Caco-2 (cell line): ENCODE data around the gene BRSK1. TPM values are rescaled to one million over a fixed set of nuclear protein-coding genes. Genes with fewer than 3 reads are reported as not detected.

Experiments used
- BruUV-seq: library from RNA; stranded (reverse); fragments of 400-500 nt; replicated peaks from 2 replicates; lab custom pipeline; 2021; lab: Mats Ljungman, UMichigan
- CTCF ChIA-PET: fragments of 300-600 bp; sonication (Branson Sonifier 250); formaldehyde crosslinking; loops from one replicate; lab custom pipeline; 2022; ENCODE audit warnings: antibody characterized with exemption; lab: Charles Lee
- POLR2A ChIA-PET: fragments of 300-600 bp; sonication (Branson Sonifier 250); formaldehyde crosslinking; loops from one replicate; lab custom pipeline; 2022; ENCODE audit warnings: antibody characterized with exemption; lab: Charles Lee
- DNase-seq, 2 experiments: peaks; one replicate each; pipeline versions ENCODE4 v3.0.0 to v3.0.0-alpha.2; 2020 to 2022
- H3K27me3 ChIP-seq: replicated peaks from 2 replicates; pipeline ENCODE4 v1.6.0; 2011; ENCODE audit warnings: low read length; ENCODE audit not compliant: control insufficient read depth, insufficient read depth
- H3K36me3 ChIP-seq: 2 replicates; pipeline ENCODE4 v1.5.1; 2011; ENCODE audit warnings: low read length; ENCODE audit not compliant: control insufficient read depth, insufficient read depth
- H3K4me1 ChIP-seq: fragments of 250-450 bp; sonication (Bioruptor Pico); 2 replicates; pipeline ENCODE4 v1.5.1; 2020; ENCODE audit warnings: mild to moderate bottlenecking
- H3K4me3 ChIP-seq: 2 replicates; pipeline ENCODE4 v1.5.1; 2011; ENCODE audit warnings: low read depth, mild to moderate bottlenecking, control low read depth, low read length
- H3K9me3 ChIP-seq: fragments of 250-450 bp; sonication (Bioruptor Pico); 2 replicates; pipeline ENCODE4 v1.5.1; 2020; ENCODE audit warnings: mild to moderate bottlenecking, moderate library complexity
- H3K27ac Mint-ChIP-seq: one replicate; pipeline ENCODE4 v1.8.0; 2022; ENCODE audit warnings: mixed read lengths; ENCODE audit not compliant: unreplicated experiment
- H3K27me3 Mint-ChIP-seq: one replicate; pipeline ENCODE4 v1.8.0; 2022; ENCODE audit warnings: mixed read lengths; ENCODE audit not compliant: insufficient read depth, unreplicated experiment
- H3K36me3 Mint-ChIP-seq: one replicate; pipeline ENCODE4 v1.8.0; 2022; ENCODE audit warnings: mild to moderate bottlenecking, mixed read lengths; ENCODE audit not compliant: insufficient read depth, unreplicated experiment
- H3K4me1 Mint-ChIP-seq: one replicate; pipeline ENCODE4 v1.8.0; 2022; ENCODE audit warnings: low read depth, mixed read lengths; ENCODE audit not compliant: unreplicated experiment
- H3K4me3 Mint-ChIP-seq: one replicate; pipeline ENCODE4 v1.8.0; 2022; ENCODE audit warnings: mild to moderate bottlenecking, moderate library complexity, mixed read lengths; ENCODE audit not compliant: unreplicated experiment
- H3K9me3 Mint-ChIP-seq: one replicate; pipeline ENCODE4 v1.8.0; 2022; ENCODE audit warnings: mixed read lengths; ENCODE audit not compliant: unreplicated experiment
- CTCF ChIP-seq, 2 experiments: fragments of 200-600 bp in 1 of 2; IDR thresholded peaks; 1 replicate in 1 of 2; 2 replicates in 1 of 2; pipeline versions ENCODE4 v1.5.1 to v1.8.0; 2011 to 2022; ENCODE audit warnings: antibody characterized with exemption in 1 of 2, control low read depth in 1 of 2, inconsistent platforms in 1 of 2, low read depth in 1 of 2, low read length in 1 of 2, mild to moderate bottlenecking in 1 of 2, moderate library complexity in 1 of 2; ENCODE audit not compliant: insufficient read depth in 1 of 2, severe bottlenecking in 1 of 2, unreplicated experiment in 1 of 2
- intact Hi-C: fragments of 100-400 bp; cut with micrococcal nuclease; formaldehyde crosslinking; loops from one replicate; pipeline ENCODE4 v1.10.0; 2022; ENCODE audit not compliant: unreplicated experiment
- total RNA-seq: library from RNA; stranded (reverse); gene quantifications from 2 replicates; pipeline ENCODE4 v1.2.3, GENCODE V29; 2022

BRSK1 gene
- total RNA-seq, 1 experiment from 2014 or later, result 28.6 TPM

DNA sequence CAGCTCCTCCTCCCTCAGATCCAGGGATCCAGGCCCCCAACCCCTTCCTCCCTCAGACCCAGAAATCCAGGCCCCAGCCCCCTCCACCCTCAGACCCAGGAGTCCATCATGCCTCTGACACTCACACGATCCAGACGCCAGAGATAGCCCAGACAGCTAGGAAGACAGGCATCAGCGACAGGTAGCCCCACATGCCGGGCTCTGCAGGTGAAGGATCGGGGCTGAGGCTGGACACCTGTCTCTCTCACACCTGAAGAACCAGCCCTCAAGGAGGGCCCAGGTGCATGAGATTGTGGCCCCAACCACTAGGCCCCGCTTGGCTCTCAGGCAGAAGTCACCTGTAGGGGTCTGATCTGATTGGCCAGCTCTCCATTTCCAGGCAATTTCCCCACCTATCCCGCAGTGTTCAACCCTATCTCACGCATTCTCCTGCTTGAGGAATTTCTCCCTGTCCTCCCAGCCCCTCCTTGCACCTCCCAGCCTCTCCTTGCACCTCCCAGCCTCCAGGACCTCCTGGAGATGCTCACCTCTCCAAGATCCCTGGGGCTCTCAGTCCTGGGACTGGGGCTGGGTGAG lies 37.1 kb downstream of the BRSK1 start:
- peak overlapping the region; percentile 53 for H3K27ac Mint-ChIP-seq
- Histone ChIP-seq H3K36me3 (no peaks in the 10 kb centered on the region; the same call in 1 of the 2 replicates), H3K9me3 (no peaks in the 10 kb centered on the region), H3K4me3 (no peak overlapping the region), H3K27me3 (no peaks in the 10 kb centered on the region), H3K4me1 (peaks cover 25% of the 10 kb centered on the region)
- H3K9me3 Mint-ChIP-seq, result no peaks in the 10 kb centered on the region
- TF ChIP-seq CTCF (IDR thresholded peaks at IDR 0.05; ENCODE audit: insufficient read depth in 1 of 2, low read depth in 1 of 2, low read length in 1 of 2, severe bottlenecking in 1 of 2, unreplicated experiment in 1 of 2), result no peak
- POLR2A ChIA-PET, result interaction anchor here (2.2 kb wide), 1 partner anchor 18 kb away, joined by 15 read pairs; the partner anchor contains the start of gene KMT5C
- DNase-seq, result peak in 1 of 2 experiments; percentile 57
- H3K4me3 Mint-ChIP-seq, result peak overlapping the region; percentile 27
- peaks cover 6% of the 10 kb centered on the region for H3K36me3 Mint-ChIP-seq
- intact Hi-C loops, result no loop called here
- BruUV-seq, result no TSS peak
- H3K4me1 Mint-ChIP-seq, result peaks cover 23% of the 10 kb centered on the region
- H3K27me3 Mint-ChIP-seq, result no peaks in the 10 kb centered on the region
- CTCF ChIA-PET, result interaction anchor here (0.8 to 3.6 kb wide), 2 partner anchors 18 to 20 kb away, joined by 4 to 20 read pairs; partner anchors contain the start of gene KMT5C

DNA sequence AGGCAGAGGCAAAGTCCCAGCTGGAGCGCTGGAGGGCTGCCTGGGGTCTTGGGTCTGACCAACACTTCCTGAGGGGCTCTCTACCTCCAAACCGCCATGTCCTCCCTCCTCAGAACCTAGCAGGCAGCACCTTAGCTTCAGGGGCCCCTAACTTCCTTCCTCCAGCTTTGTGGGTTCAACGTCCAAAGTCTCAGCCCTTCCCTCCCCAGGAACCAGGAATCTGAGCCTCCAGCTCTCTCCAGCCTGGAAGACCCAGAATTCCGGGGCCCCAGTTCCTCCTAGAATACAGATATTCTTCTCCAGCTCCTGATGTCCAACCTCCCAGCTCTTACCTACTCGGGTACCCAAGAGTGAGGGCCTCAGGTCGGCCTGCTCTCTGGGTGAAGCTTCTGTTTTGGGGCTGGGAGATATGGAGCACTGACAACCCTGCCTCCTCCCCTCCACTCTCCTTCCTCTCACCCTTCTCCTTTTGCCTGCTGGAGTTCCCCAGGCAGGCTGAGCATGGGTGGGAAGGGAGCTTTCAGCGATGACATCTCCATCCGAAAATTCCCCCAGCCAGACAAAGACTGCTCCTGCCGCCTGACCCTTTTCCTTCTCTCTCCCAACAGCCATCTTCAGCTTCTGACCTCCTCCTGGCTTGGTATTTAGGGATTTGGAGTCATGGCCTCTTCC lies 37.8 kb downstream of the BRSK1 start:
- no TSS peak for BruUV-seq
- H3K27me3 ChIP-seq, result no peaks in the 10 kb centered on the region
- CTCF ChIA-PET, result interaction anchor here (0.8 to 3.6 kb wide), 2 partner anchors 18 to 20 kb away, joined by 4 to 20 read pairs; partner anchors contain the start of gene KMT5C
- Mint-ChIP-seq H3K4me3 (peak overlapping the region; percentile 27), H3K4me1 (peaks cover 23% of the 10 kb centered on the region), H3K36me3 (peaks cover 11% of the 10 kb centered on the region), H3K9me3 (no peaks in the 10 kb centered on the region), H3K27me3 (no peaks in the 10 kb centered on the region), H3K27ac (peak overlapping the region; percentile 53)
- no peak for DNase-seq
- no peaks in the 10 kb centered on the region; the same call in 1 of the 2 replicates for H3K36me3 ChIP-seq
- H3K9me3 ChIP-seq, result no peaks in the 10 kb centered on the region; the same call in 1 of the 2 replicates
- peaks cover 25% of the 10 kb centered on the region for H3K4me1 ChIP-seq
- intact Hi-C loops, result no loop called here
- POLR2A ChIA-PET, result interaction anchor here (0.7 to 2.2 kb wide), 2 partner anchors 18 to 63 kb away, joined by 5 to 15 read pairs; partner anchors contain the start of genes KMT5C and TMEM238
- TF ChIP-seq CTCF (IDR thresholded peaks at IDR 0.05; ENCODE audit: insufficient read depth in 1 of 2, low read depth in 1 of 2, low read length in 1 of 2, severe bottlenecking in 1 of 2, unreplicated experiment in 1 of 2), result no peak
- H3K4me3 ChIP-seq, result no peak overlapping the region

- peak overlapping the region; percentile 27 for H3K4me3 Mint-ChIP-seq
- DNase-seq, result peak; percentile 29 to 63
- 0 out of 2 replicates have a peak overlapping the region, but pooled peaks have one; percentile 13 for H3K4me3 ChIP-seq
- CTCF ChIA-PET, result interaction anchor here (0.6 to 3.6 kb wide), 3 partner anchors 15 to 25 kb away, joined by 3 to 20 read pairs (median 5); partner anchors contain the start of gene KMT5C
- no peaks in the 10 kb centered on the region; the same call in 1 of the 2 replicates for H3K36me3 ChIP-seq
- H3K27me3 ChIP-seq, result no peaks in the 10 kb centered on the region
- H3K27me3 Mint-ChIP-seq, result no peaks in the 10 kb centered on the region
- peaks cover 12% of the 10 kb centered on the region for H3K36me3 Mint-ChIP-seq
- no peak for TF ChIP-seq CTCF (IDR thresholded peaks at IDR 0.05; ENCODE audit: insufficient read depth in 1 of 2, low read depth in 1 of 2, low read length in 1 of 2, severe bottlenecking in 1 of 2, unreplicated experiment in 1 of 2)
- intact Hi-C loops, result no loop called here
- no peaks in the 10 kb centered on the region for H3K9me3 Mint-ChIP-seq
- no TSS peak for BruUV-seq
- peaks cover 25% of the 10 kb centered on the region for H3K4me1 ChIP-seq
- POLR2A ChIA-PET, result interaction anchor here (0.6 to 2.2 kb wide), 3 partner anchors 17 to 666 kb away, joined by 3 to 15 read pairs (median 5); partner anchors contain the start of genes KMT5C and TMEM238
- H3K9me3 ChIP-seq, result no peaks in the 10 kb centered on the region; the same call in 1 of the 2 replicates
- peak overlapping the region; percentile 53 for H3K27ac Mint-ChIP-seq
- H3K4me1 Mint-ChIP-seq, result peaks cover 23% of the 10 kb centered on the region
These were observed 38.5 kb downstream of the BRSK1 start for GRCh38 chr19:55322204-55322885.
